GM21526 (cell line): ENCODE data around the gene SIDT2.

Experiments used
- ATAC-seq: cut with Tn5 transposase; IDR thresholded peaks from one replicate; pipeline ENCODE4 v1.9.1; 2021; ENCODE audit warnings: moderate library complexity; ENCODE audit not compliant: unreplicated experiment, low FRiP score

SIDT2 gene

DNA sequence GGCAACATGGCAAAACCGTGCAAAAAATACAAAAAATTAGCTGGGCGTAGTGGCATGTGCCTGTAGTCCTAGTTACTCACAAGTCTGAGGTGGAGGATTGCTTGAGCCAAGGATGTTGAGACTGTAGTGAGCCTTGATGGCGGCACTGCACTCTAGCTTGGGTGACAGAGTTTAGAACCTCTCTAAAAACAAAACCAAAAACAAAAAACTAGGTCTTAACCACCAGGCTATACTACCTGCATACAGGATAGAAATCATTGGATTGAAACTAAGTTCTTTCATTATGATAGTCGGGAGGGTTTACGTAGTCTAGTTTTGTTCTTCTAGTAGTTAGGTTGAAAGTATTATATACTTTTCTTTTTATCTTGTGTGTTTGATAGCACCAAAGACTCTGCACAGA is 59.7 kb downstream of the SIDT2 start:
- no peak for ATAC-seq

DNA sequence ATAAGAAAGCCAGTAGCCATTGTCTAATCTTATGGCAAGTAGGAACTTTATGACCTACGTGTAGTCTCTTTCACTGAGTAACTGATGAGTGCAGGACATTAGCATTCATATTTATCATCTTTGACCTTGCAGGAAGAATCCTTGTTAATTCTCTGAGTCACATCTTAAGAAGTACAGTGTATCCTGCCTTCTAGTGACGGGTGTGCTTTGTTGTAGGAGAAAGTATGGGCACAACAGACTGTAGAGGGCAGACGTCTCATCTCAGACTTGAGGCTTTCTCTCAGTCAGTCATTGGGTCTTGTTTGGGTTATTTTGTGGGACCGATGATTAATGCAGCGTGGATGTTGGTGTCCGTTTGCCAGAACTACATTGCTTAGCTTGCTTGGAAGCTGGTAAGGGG is 60.8 kb downstream of the SIDT2 start:
- no peak for ATAC-seq
